Skin epidermis (tissue), 12 donors: ENCODE results near the gene DPP8.

Experiments used
- H3K27ac ChIP-seq, 21 experiments: fragments of 200-600 bp; sonication (generic) in 11 of 21; one replicate each; pipeline ENCODE4 v1.5.0; 2020; ENCODE audit warnings: mild to moderate bottlenecking in 3 of 21, inconsistent platforms in 2 of 21, moderate library complexity in 2 of 21
- H3K4me3 ChIP-seq, 7 experiments: fragments of 200-600 bp; sonication (generic) in 2 of 7; one replicate each; pipeline ENCODE4 v1.5.0; 2020; ENCODE audit warnings: inconsistent platforms in 2 of 7, mild to moderate bottlenecking in 2 of 7, moderate library complexity in 1 of 7

DPP8 gene

DNA sequence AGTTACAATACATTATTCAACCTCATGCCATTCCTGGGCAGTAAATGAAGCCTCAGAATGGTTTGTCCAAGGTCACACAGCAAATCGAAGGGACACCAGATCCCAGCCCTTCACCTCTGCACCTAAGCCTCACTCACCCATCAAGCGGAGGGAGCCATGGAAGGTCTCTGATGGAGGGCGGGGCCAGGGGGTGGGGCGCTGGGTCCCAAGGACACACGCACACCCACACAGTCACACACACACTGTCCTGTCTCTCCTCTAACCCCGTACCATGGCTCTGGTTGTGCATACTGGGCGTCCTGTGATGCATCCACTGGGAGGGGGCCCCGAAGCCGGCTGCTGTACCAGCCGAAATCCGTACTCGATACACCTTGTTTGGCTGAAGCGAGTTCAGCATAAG is 124.4 kb downstream of the DPP8 start:
- Histone ChIP-seq H3K4me3 (no peak overlapping the region), H3K27ac (no peak overlapping the region)
